Gastrocnemius medialis (tissue), 4 donors: Measurements from ENCODE around the gene GNPNAT1. TPM values are rescaled to one million over a fixed set of nuclear protein-coding genes. Genes with fewer than 3 reads are reported as not detected.
"Not testable (repeated sequence)": the region's sequence is repeated elsewhere in the genome, so short reads cannot be mapped to it uniquely, and the experiment has no call there.

Experiments
- ATAC-seq, 2 donors: fragments of 150-250 bp; one replicate each; pipeline ENCODE4 v1.9.1; 2016
- DNase-seq, 2 donors: peaks; one replicate each; pipeline ENCODE4 v3.0.0-alpha.2; 2019
- H3K27ac ChIP-seq, 4 donors: fragments of 200-600 bp; sonication (generic); 1 replicate in 1 of 4; 2 replicates in 3 of 4; pipeline ENCODE4 v1.5.1; 2016 to 2018; ENCODE audit warnings: mild to moderate bottlenecking in 2 of 4, moderate library complexity in 1 of 4
- H3K27me3 ChIP-seq, 3 donors: fragments of 200-600 bp; sonication (generic) in 2 of 3; 1 replicate in 1 of 3; 2 replicates in 2 of 3; pipeline versions ENCODE4 v1.5.1 to v1.6.0; 2016 to 2019; ENCODE audit warnings: mild to moderate bottlenecking in 1 of 3, moderate library complexity in 1 of 3
- H3K36me3 ChIP-seq, 2 donors: fragments of 200-600 bp; sonication (generic) in 1 of 2; one replicate each; pipeline ENCODE4 v1.5.1; 2017 to 2018
- H3K4me1 ChIP-seq, 2 donors: fragments of 200-600 bp; sonication (generic) in 1 of 2; one replicate each; pipeline ENCODE4 v1.5.1; 2016 to 2017; ENCODE audit warnings: mild to moderate bottlenecking in 2 of 2
- H3K4me3 ChIP-seq, 4 donors: fragments of 200-600 bp; sonication (generic) in 3 of 4; 1 replicate in 1 of 4; 2 replicates in 3 of 4; pipeline ENCODE4 v1.5.1; 2016 to 2019; ENCODE audit warnings: mild to moderate bottlenecking in 2 of 4
- H3K9me3 ChIP-seq, 3 donors: fragments of 200-600 bp; sonication (generic) in 2 of 3; 1 replicate in 1 of 3; 2 replicates in 2 of 3; pipeline ENCODE4 v1.5.1; 2016 to 2019
- CTCF ChIP-seq, 5 experiments: fragments of 450-650 bp in 3 of 5; fragments of 200-600 bp in 2 of 5; sonication (generic) in 2 of 5; IDR thresholded peaks in 4 of 5; conservative IDR thresholded peaks in 1 of 5; 1 replicate in 4 of 5; 2 replicates in 1 of 5; pipeline ENCODE4 v1.5.1; 2016 to 2019; ENCODE audit warnings: antibody characterized with exemption in 5 of 5, mild to moderate bottlenecking in 3 of 5, moderate library complexity in 3 of 5
- POLR2A ChIP-seq, 2 donors: fragments of 450-650 bp; IDR thresholded peaks; one replicate each; pipeline ENCODE4 v1.6.1; 2017; ENCODE audit warnings: antibody characterized with exemption in 2 of 2, mild to moderate bottlenecking in 2 of 2, moderate library complexity in 2 of 2
- in situ Hi-C, 4 donors: fragments of 200-750 bp; cut with MboI; loops; one replicate each; pipeline versions ENCODE4 v1.15.0 to v1.8.0; 2017; ENCODE audit warnings: low sequenced_read_pairs in 4 of 4
- intact Hi-C: fragments of 100-400 bp; cut with DNase I; formaldehyde crosslinking; loops from one replicate; pipeline ENCODE4 v1.15.1; 2023; ENCODE audit warnings: low total_unique reads
- total RNA-seq, 4 donors: library from RNA; depleted of rRNA; stranded (reverse); fragments of >200 nt; gene quantifications; one replicate each; pipeline versions ENCODE4 v1.1.0 to v1.2.3, GENCODE V29; 2016

The GNPNAT1 gene
- total RNA-seq, 4 donors from 2014 or later = 10.0 to 19.4 (median 12.4) TPM

- ATAC-seq (no peak), DNase-seq (no peak)
- TF ChIP-seq POLR2A (IDR thresholded peaks at IDR 0.05) = no peak
- Histone ChIP-seq H3K4me1 (peaks cover 11 to 24% of the 10 kb centered on the region in 2 donors), H3K27ac (no peak overlapping the region), H3K27me3 (no peaks in the 10 kb centered on the region), H3K9me3 (no peaks in the 10 kb centered on the region), H3K4me3 (no peak overlapping the region), H3K36me3 (peaks cover 0 to 19% of the 10 kb centered on the region in 2 donors)
- intact Hi-C loops (no loop called here), in situ Hi-C loops (loop anchor here in 1 of 4 donors (10.0 kb wide), 1 partner anchor 51 kb away; no protein-coding TSS in a partner anchor)
Measured at GRCh38 chr14:52733824-52734223, 57.6 kb downstream of the GNPNAT1 start.

GRCh38 chr14:52730709-52731111, 60.7 kb downstream of the GNPNAT1 start:
- H3K36me3 ChIP-seq = peaks cover 0 to 42% of the 10 kb centered on the region in 2 donors
- peak overlapping the region; percentile 90 to 98 (median 94) for H3K27ac ChIP-seq
- no peaks in the 10 kb centered on the region for H3K9me3 ChIP-seq
- intact Hi-C loops (loop anchor here (1.0 to 2.0 kb wide), 4 partner anchors 23 to 178 kb away; partner anchors contain the start of genes ERO1A, GNPNAT1, GPR137C and PSMC6), in situ Hi-C loops (loop anchor here in 1 of 4 donors (10.0 kb wide), 1 partner anchor 54 kb away; no protein-coding TSS in a partner anchor)
- ATAC-seq (peak in 1 of 2 donors; percentile 32), DNase-seq (no peak)
- TF ChIP-seq POLR2A (IDR thresholded peaks at IDR 0.05) (no peak), CTCF (IDR thresholded peaks at IDR 0.05 in 4 of 5, conservative IDR thresholded peaks at IDR 0.05 in 1 of 5) (no peak)
- peak overlapping the region; percentile 72 to 99 (median 92) for H3K4me3 ChIP-seq
- H3K27me3 ChIP-seq = no peaks in the 10 kb centered on the region
- peaks cover 11 to 13% of the 10 kb centered on the region in 2 donors for H3K4me1 ChIP-seq

- Histone ChIP-seq H3K4me3 (peak within 1 kb of the TSS; percentile 72 to 99 (median 92)), H3K36me3 (peaks cover 0 to 44% of the 10 kb centered on the region in 2 donors), H3K4me1 (peaks cover 11 to 13% of the 10 kb centered on the region in 2 donors), H3K27me3 (no peaks in the 10 kb centered on the region), H3K9me3 (no peaks in the 10 kb centered on the region), H3K27ac (peak within 1 kb of the TSS; percentile 90 to 98 (median 94))
- TF ChIP-seq POLR2A (IDR thresholded peaks at IDR 0.05) (peak; percentile 80 to 93), CTCF (IDR thresholded peaks at IDR 0.05 in 4 of 5, conservative IDR thresholded peaks at IDR 0.05 in 1 of 5) (peak in 3 of 5 experiments; percentile 17 to 51 (median 47))
- intact Hi-C loops (loop anchor here (1.0 to 2.0 kb wide), 4 partner anchors 23 to 178 kb away; partner anchors contain the start of genes ERO1A, GNPNAT1, GPR137C and PSMC6), in situ Hi-C loops (loop anchor here in 1 of 4 donors (10.0 kb wide), 1 partner anchor 55 kb away; no protein-coding TSS in a partner anchor)
- ATAC-seq (peak; percentile 95 to 97), DNase-seq (peak; percentile 98)
Measured at GRCh38 chr14:52729925-52730708, 61.3 kb downstream of the GNPNAT1 start, which contains the start of gene STYX. TSS of gene STYX (plus strand) at chr14:52730166. CDS start at chr14:52730475, 309 bp downstream.

- Histone ChIP-seq H3K36me3 (peaks cover 0 to 46% of the 10 kb centered on the region in 2 donors), H3K27me3 (no peaks in the 10 kb centered on the region), H3K4me1 (peaks cover 11 to 13% of the 10 kb centered on the region in 2 donors), H3K27ac (peak overlapping the region; percentile 90 to 98 (median 94)), H3K4me3 (peak overlapping the region; percentile 12 to 99 (median 64)), H3K9me3 (no peaks in the 10 kb centered on the region)
- DNase-seq (no peak), ATAC-seq (no peak)
- in situ Hi-C loops = no loop called here
- intact Hi-C loops = no loop called here
- TF ChIP-seq CTCF (IDR thresholded peaks at IDR 0.05 in 4 of 5, conservative IDR thresholded peaks at IDR 0.05 in 1 of 5) (no peak), POLR2A (IDR thresholded peaks at IDR 0.05) (no peak)
Measured at GRCh38 chr14:52729585-52729924, 61.9 kb downstream of the GNPNAT1 start.

- not testable (repeated sequence) for ATAC-seq, H3K4me3 ChIP-seq, DNase-seq
Measured at GRCh38 chr14:52729035-52729434, 62.4 kb downstream of the GNPNAT1 start.

GRCh38 chr14:52727509-52727908, 63.9 kb downstream of the GNPNAT1 start:
- H3K9me3 ChIP-seq, H3K4me3 ChIP-seq, intact Hi-C loops, in situ Hi-C loops, H3K27me3 ChIP-seq, DNase-seq, ATAC-seq, H3K27ac ChIP-seq: not testable (repeated sequence)
- Histone ChIP-seq H3K4me1 (peaks cover 11 to 13% of the 10 kb centered on the region in 2 donors), H3K36me3 (peaks cover 0 to 54% of the 10 kb centered on the region in 2 donors)

More at GRCh38 chr14:52729035-52729434, 62.4 kb downstream of the GNPNAT1 start:
- Histone ChIP-seq H3K36me3 (peaks cover 0 to 49% of the 10 kb centered on the region in 2 donors), H3K4me1 (peaks cover 11 to 13% of the 10 kb centered on the region in 2 donors), H3K27ac (peak overlapping the region; percentile 90 to 98 (median 94))
- in situ Hi-C loops, intact Hi-C loops, H3K9me3 ChIP-seq, H3K27me3 ChIP-seq: not testable (repeated sequence)
